HL-60 (cell line): Measurements from ENCODE around the gene UTP25.

ENCODE experiments used
- DNase-seq, 2 experiments: peaks; one replicate each; pipeline ENCODE4 v3.0.0-alpha.2; 2010 to 2020; ENCODE audit warnings: low read depth in 1 of 2, low spot score in 1 of 2
- H3K27ac ChIP-seq: fragments of 250-450 bp; sonication (Bioruptor Pico); replicated peaks from 2 replicates; pipeline ENCODE4 v1.5.1; 2020; ENCODE audit warnings: mild to moderate bottlenecking, moderate library complexity
- H3K27me3 ChIP-seq: fragments of 250-450 bp; sonication (Bioruptor Pico); 2 replicates; pipeline ENCODE4 v1.5.1; 2021; ENCODE audit warnings: mild to moderate bottlenecking, moderate library complexity; ENCODE audit not compliant: insufficient read depth, poor library complexity, severe bottlenecking
- H3K4me3 ChIP-seq: replicated peaks from 2 replicates; pipeline ENCODE4 v1.5.1; 2011; ENCODE audit warnings: mild to moderate bottlenecking, control low read depth, low read length; ENCODE audit not compliant: insufficient read depth
- GABPA ChIP-seq: IDR thresholded peaks from 2 replicates; pipeline ENCODE4 v1.6.1; 2012; ENCODE audit warnings: low read depth
- POLR2AphosphoS5 ChIP-seq: IDR thresholded peaks from 2 replicates; pipeline ENCODE4 v1.6.1; 2012; ENCODE audit warnings: low read depth
- REST ChIP-seq: IDR thresholded peaks from 2 replicates; pipeline ENCODE4 v1.6.1; 2012; ENCODE audit warnings: low read depth; ENCODE audit not compliant: insufficient replicate concordance
- SPI1 ChIP-seq: IDR thresholded peaks from 2 replicates; pipeline ENCODE4 v1.6.1; 2012; ENCODE audit warnings: low read depth, mild to moderate bottlenecking, borderline replicate concordance
- TF ChIP-seq, protein P1 (sequence below): IDR thresholded peaks from one replicate; pipeline ENCODE4 v1.5.1; 2011; ENCODE audit warnings: low read length, control low read depth, inconsistent platforms; ENCODE audit not compliant: insufficient read depth

Gene UTP25

GRCh38 chr1:209881619-209882018 lies 53.8 kb downstream of the UTP25 start:
- no peak overlapping the region for H3K4me3 ChIP-seq
- no peak overlapping the region for H3K27ac ChIP-seq
- peaks cover 8% of the 10 kb centered on the region for H3K27me3 ChIP-seq
- TF ChIP-seq, protein P1, sequence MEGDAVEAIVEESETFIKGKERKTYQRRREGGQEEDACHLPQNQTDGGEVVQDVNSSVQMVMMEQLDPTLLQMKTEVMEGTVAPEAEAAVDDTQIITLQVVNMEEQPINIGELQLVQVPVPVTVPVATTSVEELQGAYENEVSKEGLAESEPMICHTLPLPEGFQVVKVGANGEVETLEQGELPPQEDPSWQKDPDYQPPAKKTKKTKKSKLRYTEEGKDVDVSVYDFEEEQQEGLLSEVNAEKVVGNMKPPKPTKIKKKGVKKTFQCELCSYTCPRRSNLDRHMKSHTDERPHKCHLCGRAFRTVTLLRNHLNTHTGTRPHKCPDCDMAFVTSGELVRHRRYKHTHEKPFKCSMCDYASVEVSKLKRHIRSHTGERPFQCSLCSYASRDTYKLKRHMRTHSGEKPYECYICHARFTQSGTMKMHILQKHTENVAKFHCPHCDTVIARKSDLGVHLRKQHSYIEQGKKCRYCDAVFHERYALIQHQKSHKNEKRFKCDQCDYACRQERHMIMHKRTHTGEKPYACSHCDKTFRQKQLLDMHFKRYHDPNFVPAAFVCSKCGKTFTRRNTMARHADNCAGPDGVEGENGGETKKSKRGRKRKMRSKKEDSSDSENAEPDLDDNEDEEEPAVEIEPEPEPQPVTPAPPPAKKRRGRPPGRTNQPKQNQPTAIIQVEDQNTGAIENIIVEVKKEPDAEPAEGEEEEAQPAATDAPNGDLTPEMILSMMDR: no peak
- TF ChIP-seq SPI1: no peak
- TF ChIP-seq REST: no peak
- TF ChIP-seq GABPA: no peak
- no peak for TF ChIP-seq POLR2AphosphoS5
- no peak for DNase-seq

- no peak overlapping the region for H3K27ac ChIP-seq
- H3K27me3 ChIP-seq: peaks cover 5% of the 10 kb centered on the region
- no peak overlapping the region for H3K4me3 ChIP-seq
- TF ChIP-seq REST: no peak
- no peak for TF ChIP-seq SPI1
- TF ChIP-seq, protein P1: no peak
- no peak for TF ChIP-seq POLR2AphosphoS5
- TF ChIP-seq GABPA: no peak
- DNase-seq: no peak
Measured at GRCh38 chr1:209882286-209882685, 54.5 kb downstream of the UTP25 start.

DNA sequence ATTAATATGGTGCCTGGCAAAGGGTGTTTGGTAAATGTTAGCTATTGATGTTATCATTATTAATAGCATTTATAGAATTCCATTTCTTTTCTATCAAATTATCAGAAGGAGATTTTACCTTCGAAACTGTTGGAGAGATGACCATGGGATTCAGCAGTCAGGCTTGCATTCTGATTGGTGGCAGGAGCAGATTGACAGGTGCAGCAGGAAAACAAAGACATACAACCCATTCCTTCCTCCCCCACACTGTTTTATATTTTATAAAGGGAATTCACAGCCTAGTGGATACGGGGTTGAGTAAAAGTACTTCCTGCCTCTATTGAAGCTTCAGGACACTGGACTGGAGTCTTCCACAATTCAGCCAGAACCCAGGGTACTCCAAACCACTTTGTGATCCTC lies 55.2 kb downstream of the UTP25 start:
- DNase-seq: no peak
- Histone ChIP-seq H3K27ac (no peak overlapping the region), H3K27me3 (peaks cover 5% of the 10 kb centered on the region), H3K4me3 (no peak overlapping the region)
- TF ChIP-seq GABPA (no peak), SPI1 (no peak), REST (no peak), POLR2AphosphoS5 (no peak)
- TF ChIP-seq, protein P1: no peak
